GM23338 (cell line): ENCODE data around the gene CRHR1. TPM values are rescaled to one million over a fixed set of nuclear protein-coding genes. Genes with fewer than 3 reads are reported as not detected.

Source experiments
- ATAC-seq: fragments of 200-7000 bp; cut with Tn5 transposase; 3 replicates; pipeline ENCODE4 v1.9.1; 2020
- DNase-seq: peaks from one replicate; pipeline ENCODE4 v3.0.0-alpha.2; 2015; ENCODE audit warnings: low spot score
- H2AFZ ChIP-seq: fragments of 200-600 bp; sonication (generic); 2 replicates; pipeline ENCODE4 v1.8.0; 2016; ENCODE audit warnings: antibody characterized with exemption, mild to moderate bottlenecking, moderate library complexity
- H3F3A ChIP-seq: fragments of 200-600 bp; sonication (generic); replicated peaks from 2 replicates; pipeline ENCODE4 v1.8.0; 2017; ENCODE audit warnings: antibody characterized with exemption, mixed run types, low read depth
- H3K27ac ChIP-seq: fragments of 200-600 bp; sonication (generic); 2 replicates; pipeline ENCODE4 v1.6.1; 2016; ENCODE audit warnings: low read depth
- H3K27me3 ChIP-seq: fragments of 200-600 bp; sonication (generic); 2 replicates; pipeline ENCODE4 v1.8.0; 2016; ENCODE audit warnings: mild to moderate bottlenecking, mixed run types, moderate library complexity; ENCODE audit not compliant: insufficient read depth
- H3K36me3 ChIP-seq: fragments of 200-600 bp; sonication (generic); 2 replicates; pipeline ENCODE4 v1.8.0; 2016; ENCODE audit warnings: mild to moderate bottlenecking; ENCODE audit not compliant: insufficient read depth
- H3K4me1 ChIP-seq: fragments of 200-600 bp; sonication (generic); 2 replicates; pipeline ENCODE4 v1.8.0; 2016; ENCODE audit warnings: mild to moderate bottlenecking, moderate library complexity; ENCODE audit not compliant: insufficient read depth
- H3K4me2 ChIP-seq: fragments of 200-600 bp; sonication (generic); 2 replicates; pipeline ENCODE4 v1.7.1; 2017; ENCODE audit warnings: mixed run types
- H3K4me3 ChIP-seq: fragments of 200-600 bp; sonication (generic); 2 replicates; pipeline ENCODE4 v1.6.1; 2016; ENCODE audit warnings: mixed run types
- H3K79me2 ChIP-seq: fragments of 200-600 bp; sonication (generic); replicated peaks from 2 replicates; pipeline ENCODE4 v1.8.0; 2017; ENCODE audit warnings: mild to moderate bottlenecking; ENCODE audit not compliant: insufficient read depth
- H3K9me2 ChIP-seq: fragments of 200-600 bp; sonication (generic); 2 replicates; pipeline ENCODE4 v1.8.0; 2017; ENCODE audit not compliant: insufficient read depth
- H4K20me1 ChIP-seq: fragments of 200-600 bp; sonication (generic); replicated peaks from 2 replicates; pipeline ENCODE4 v1.8.0; 2017; ENCODE audit warnings: mild to moderate bottlenecking; ENCODE audit not compliant: insufficient read depth
- H3K27ac Mint-ChIP-seq: 2 replicates; pipeline ENCODE4 v1.8.0; 2020; ENCODE audit warnings: inconsistent platforms, mild to moderate bottlenecking, moderate library complexity, mixed read lengths
- H3K27me3 Mint-ChIP-seq: 3 replicates; pipeline ENCODE4 v1.8.0; 2022; ENCODE audit warnings: low read depth, mild to moderate bottlenecking, moderate library complexity, mixed read lengths, inconsistent platforms; ENCODE audit not compliant: insufficient read depth, poor library complexity
- H3K36me3 Mint-ChIP-seq: 3 replicates; pipeline ENCODE4 v1.8.0; 2021; ENCODE audit warnings: low read depth, mild to moderate bottlenecking, inconsistent platforms, moderate library complexity, mixed read lengths
- H3K4me1 Mint-ChIP-seq: 3 replicates; pipeline ENCODE4 v1.8.0; 2020; ENCODE audit warnings: mild to moderate bottlenecking, inconsistent platforms, mixed read lengths
- H3K4me3 Mint-ChIP-seq: 3 replicates; pipeline ENCODE4 v1.8.0; 2021; ENCODE audit warnings: moderate library complexity, mild to moderate bottlenecking, inconsistent platforms, mixed read lengths
- H3K9me3 Mint-ChIP-seq: 3 replicates; pipeline ENCODE4 v1.8.0; 2020; ENCODE audit warnings: moderate library complexity, mild to moderate bottlenecking, inconsistent platforms, mixed read lengths
- CREB1 ChIP-seq: fragments of 250-450 bp; sonication (Bioruptor Pico); IDR thresholded peaks from 2 replicates; pipeline ENCODE4 v1.5.0; 2020; ENCODE audit warnings: low read depth, mild to moderate bottlenecking, moderate library complexity
- CTCF ChIP-seq, 2 experiments: fragments of 200-600 bp in 1 of 2; sonication (generic) in 1 of 2; conservative IDR thresholded peaks; 2 replicates each; pipeline versions ENCODE4 v1.5.1 to v1.6.1; 2016 to 2017; ENCODE audit warnings: antibody characterized with exemption in 2 of 2, low read depth in 2 of 2, mild to moderate bottlenecking in 2 of 2, moderate library complexity in 1 of 2
- ETS1 ChIP-seq: IDR thresholded peaks from 2 replicates; pipeline ENCODE4 v1.6.1; 2016; ENCODE audit warnings: antibody characterized with exemption
- EZH2 ChIP-seq: fragments of 200-600 bp; sonication (generic); IDR thresholded peaks from one replicate; pipeline ENCODE4 v1.8.0; 2017; ENCODE audit warnings: antibody characterized with exemption, mild to moderate bottlenecking, low read depth; ENCODE audit not compliant: unreplicated experiment
- EZH2phosphoT487 ChIP-seq: fragments of 200-600 bp; sonication (generic); IDR thresholded peaks from one replicate; pipeline ENCODE4 v1.8.1; 2018; ENCODE audit warnings: antibody characterized with exemption; ENCODE audit not compliant: unreplicated experiment
- JUNB ChIP-seq: IDR thresholded peaks from one replicate; pipeline ENCODE4 v1.6.1; 2016; ENCODE audit warnings: antibody characterized with exemption; ENCODE audit not compliant: unreplicated experiment
- NANOG ChIP-seq: IDR thresholded peaks from 2 replicates; pipeline ENCODE4 v1.6.1; 2016; ENCODE audit warnings: antibody characterized with exemption, borderline replicate concordance
- REST ChIP-seq: IDR thresholded peaks from one replicate; pipeline ENCODE4 v1.6.1; 2018; ENCODE audit warnings: antibody characterized with exemption; ENCODE audit not compliant: unreplicated experiment
- STAT1 ChIP-seq: IDR thresholded peaks from one replicate; pipeline ENCODE4 v1.6.1; 2016; ENCODE audit warnings: antibody characterized with exemption; ENCODE audit not compliant: unreplicated experiment
- ZNF114 ChIP-seq: fragments of 250-450 bp; sonication (Bioruptor Pico); IDR thresholded peaks from 2 replicates; pipeline ENCODE4 v1.5.0; 2020; ENCODE audit warnings: mild to moderate bottlenecking, moderate library complexity
- ZNF331 ChIP-seq: fragments of 250-450 bp; sonication (Bioruptor Pico); IDR thresholded peaks from 2 replicates; pipeline ENCODE4 v1.5.0; 2020; ENCODE audit warnings: low read depth, mild to moderate bottlenecking, moderate library complexity
- polyA plus RNA-seq: library from polyadenylated mRNA; unstranded; fragments of >200 nt; fragmentation: Nextera tagmentation; extraction: Ambion mirVana; gene quantifications from 2 replicates; pipeline ENCODE4 v1.2.1, GENCODE V29; 2016
- total RNA-seq: library from RNA; depleted of rRNA; stranded (reverse); fragments of >200 nt; shearing (Covaris generic); gene quantifications from 2 replicates; pipeline ENCODE4 v1.2.3, GENCODE V29; 2014

CRHR1 gene
- total and polyA plus RNA-seq, 2 experiments from 2014 or later: 0.19 to 0.76 TPM

- Histone ChIP-seq H3K4me2 (no peak overlapping the region), H3K9me2 (no peaks in the 10 kb centered on the region), H4K20me1 (no peaks in the 10 kb centered on the region), H3K79me2 (no peaks in the 10 kb centered on the region), H3K27ac (no peak overlapping the region), H3F3A (no peaks in the 10 kb centered on the region), H3K36me3 (no peaks in the 10 kb centered on the region), H3K4me3 (no peak overlapping the region), H3K27me3 (no peaks in the 10 kb centered on the region), H3K4me1 (no peaks in the 10 kb centered on the region), H2AFZ (no peak overlapping the region)
- H3K27ac Mint-ChIP-seq: no peak overlapping the region
- H3K4me3 Mint-ChIP-seq: no peak overlapping the region
- H3K27me3 Mint-ChIP-seq: peaks cover 11% of the 10 kb centered on the region
- H3K4me1 Mint-ChIP-seq: no peaks in the 10 kb centered on the region; the same call in 2 of the 3 replicates
- TF ChIP-seq CTCF (conservative IDR thresholded peaks at IDR 0.05; ENCODE audit: low read depth in 2 of 2): no peak
- no peak for TF ChIP-seq REST
- TF ChIP-seq NANOG: no peak
- TF ChIP-seq JUNB: no peak
- TF ChIP-seq ZNF331 (CRISPR knock-in tag): no peak
- TF ChIP-seq STAT1: no peak
- no peaks in the 10 kb centered on the region for H3K36me3 Mint-ChIP-seq
- H3K9me3 Mint-ChIP-seq: no peaks in the 10 kb centered on the region
- ATAC-seq: no peak
- DNase-seq: no peak
Measured at GRCh38 chr17:45841883-45842525, 57.9 kb downstream of the CRHR1 start.

- H3K9me2 ChIP-seq: no peaks in the 10 kb centered on the region
- Mint-ChIP-seq H3K27ac (no peak overlapping the region), H3K4me1 (no peaks in the 10 kb centered on the region), H3K4me3 (no peak overlapping the region), H3K36me3 (no peaks in the 10 kb centered on the region), H3K27me3 (peaks cover 14% of the 10 kb centered on the region), H3K9me3 (no peaks in the 10 kb centered on the region)
- no peak overlapping the region for H2AFZ ChIP-seq
- no peak overlapping the region for H3K4me3 ChIP-seq
- no peak for DNase-seq
- H4K20me1 ChIP-seq: no peaks in the 10 kb centered on the region
- H3F3A ChIP-seq: no peaks in the 10 kb centered on the region
- H3K36me3 ChIP-seq: no peaks in the 10 kb centered on the region
- H3K4me1 ChIP-seq: no peaks in the 10 kb centered on the region
- H3K79me2 ChIP-seq: no peaks in the 10 kb centered on the region
- H3K27me3 ChIP-seq: no peaks in the 10 kb centered on the region
- no peak for ATAC-seq
- no peak overlapping the region for H3K4me2 ChIP-seq
- H3K27ac ChIP-seq: no peak overlapping the region
- TF ChIP-seq EZH2: no peak
- no peak for TF ChIP-seq STAT1
- no peak for TF ChIP-seq NANOG
- no peak for TF ChIP-seq CTCF (conservative IDR thresholded peaks at IDR 0.05; ENCODE audit: low read depth in 2 of 2)
- TF ChIP-seq ETS1: no peak
- TF ChIP-seq ZNF114 (CRISPR knock-in tag): no peak
- TF ChIP-seq EZH2phosphoT487: no peak
- no peak for TF ChIP-seq CREB1 (CRISPR knock-in tag)
Measured at GRCh38 chr17:45843722-45844121, 59.6 kb downstream of the CRHR1 start.
